Measurements from ENCODE around the gene C11orf68. TPM values are rescaled to one million over a fixed set of nuclear protein-coding genes. Genes with fewer than 3 reads are reported as not detected.
"Not testable (repeated sequence)": the region's sequence is repeated elsewhere in the genome, so short reads cannot be mapped to it uniquely, and the experiment has no call there.

The C11orf68 gene
- total RNA-seq, 1 donor from 2014 or later = 31.7 TPM

DNA sequence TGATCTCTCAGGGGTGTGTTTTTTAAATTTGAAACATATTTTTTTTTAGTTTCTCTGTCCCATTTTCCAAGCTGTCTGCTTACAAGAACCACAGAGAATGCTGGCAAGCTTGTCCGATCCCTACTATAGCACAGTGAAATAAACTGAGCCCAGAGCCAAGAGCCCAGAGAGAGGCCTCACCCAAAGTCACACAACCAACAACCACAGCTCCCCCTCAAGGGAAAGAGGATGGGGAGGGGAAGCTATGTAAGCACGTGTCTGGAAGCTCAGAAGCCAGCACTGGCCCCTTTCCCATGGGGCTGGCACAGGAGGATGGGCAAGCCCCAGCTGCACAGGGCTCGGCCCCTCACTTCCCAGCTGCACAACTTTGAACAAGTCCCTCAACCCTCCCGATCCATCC is 39.4 kb upstream of the C11orf68 start:
- no peaks in the 10 kb centered on the region for H3K9me3 Mint-ChIP-seq
- no peaks in the 10 kb centered on the region for H3K27me3 Mint-ChIP-seq
- CTCF ChIA-PET = interaction anchor here (0.8 to 3.0 kb wide), 3 partner anchors 64 to 74 kb away, joined by 3 to 12 read pairs (median 6); partner anchors contain the start of gene CCDC85B
- H3K4me1 Mint-ChIP-seq = peaks cover 43% of the 10 kb centered on the region
- intact Hi-C loops (cut with micrococcal nuclease) = no loop called here
- peaks cover 17% of the 10 kb centered on the region for H3K36me3 Mint-ChIP-seq (ENCODE audit: low read depth)
- H3K27ac Mint-ChIP-seq = peak overlapping the region; percentile 68
- POLR2A ChIA-PET = interaction anchor here (0.6 to 6.6 kb wide), 3 partner anchors 10 to 68 kb away, joined by 3 to 142 read pairs (median 4); partner anchors contain the start of genes CCDC85B and FIBP
- DNase-seq (no peak), ATAC-seq (ENCODE audit: low read depth) (no peak)
- TF ChIP-seq CTCF (IDR thresholded peaks at IDR 0.05) = no peak
- no peak overlapping the region for H3K4me3 Mint-ChIP-seq

DNA sequence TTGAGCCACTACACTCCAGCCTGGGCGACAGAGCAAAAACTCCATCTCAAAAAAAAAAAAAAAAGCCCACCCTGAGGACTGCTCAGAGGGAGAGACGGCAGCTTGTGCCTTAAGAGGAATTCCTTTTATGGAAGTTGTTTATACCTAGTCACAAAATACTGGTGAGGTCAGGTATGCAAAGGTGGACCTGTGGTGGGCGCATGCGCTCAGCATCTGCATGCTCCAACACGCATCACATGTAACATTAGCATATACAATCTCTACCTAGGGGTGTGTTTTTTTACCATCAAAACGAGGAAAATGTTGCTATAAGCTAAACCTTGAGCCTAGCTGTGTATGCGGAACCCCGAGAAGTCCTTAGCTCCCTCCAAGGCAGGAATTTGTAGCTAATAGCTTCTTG is 35.9 kb upstream of the C11orf68 start:
- intact Hi-C loops (cut with micrococcal nuclease) = no loop called here
- Mint-ChIP-seq H3K9me3 (no peaks in the 10 kb centered on the region), H3K27me3 (peaks cover 2% of the 10 kb centered on the region), H3K36me3 (ENCODE audit: low read depth) (no peaks in the 10 kb centered on the region), H3K27ac (no peak overlapping the region), H3K4me3 (no peak overlapping the region), H3K4me1 (peaks cover 21% of the 10 kb centered on the region)
- ChIA-PET CTCF (interaction anchor here (1.0 kb wide), 2 partner anchors 66 to 70 kb away, joined by 3 to 5 read pairs; partner anchors contain the start of gene FIBP), POLR2A (interaction anchor here (0.6 to 0.7 kb wide), 3 partner anchors 100 to 1447 kb away, joined by 3 read pairs; no protein-coding TSS in a partner anchor)
- ATAC-seq (ENCODE audit: low read depth) (no peak), DNase-seq (no peak)
- no peak for TF ChIP-seq CTCF (IDR thresholded peaks at IDR 0.05)

DNA sequence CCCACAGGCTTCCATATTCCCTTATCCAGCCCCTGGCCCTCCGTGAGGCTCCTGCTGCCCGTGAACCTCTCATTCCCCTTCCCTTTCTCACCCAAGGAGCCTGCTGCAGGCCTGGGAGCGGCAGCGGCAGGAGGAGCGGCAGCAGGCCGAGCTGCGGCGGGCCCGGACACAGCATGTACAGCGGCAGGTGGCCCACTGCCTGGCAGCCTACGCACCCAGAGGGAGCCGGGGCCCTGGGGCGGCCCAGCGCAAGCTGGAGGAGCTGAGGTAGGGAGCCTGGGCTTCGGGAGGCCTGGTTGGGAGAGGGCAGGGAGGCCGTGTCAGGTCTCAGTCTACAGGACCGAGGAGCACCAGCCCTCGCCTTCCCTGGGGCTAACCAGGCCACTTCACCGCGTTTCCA is 34.6 kb upstream of the C11orf68 start:
- ATAC-seq (ENCODE audit: low read depth) = no peak
- Mint-ChIP-seq H3K4me3 (no peak overlapping the region), H3K4me1 (peaks cover 20% of the 10 kb centered on the region), H3K27me3 (peaks cover 2% of the 10 kb centered on the region), H3K9me3 (no peaks in the 10 kb centered on the region), H3K27ac (peak overlapping the region; percentile 25), H3K36me3 (ENCODE audit: low read depth) (no peaks in the 10 kb centered on the region)
- intact Hi-C loops (cut with micrococcal nuclease) = no loop called here
- ChIA-PET CTCF (no interaction called here), POLR2A (no interaction called here)
- no peak for TF ChIP-seq CTCF (IDR thresholded peaks at IDR 0.05)
- DNase-seq = no peak

GRCh38 chr11:65952052-65952521 is 33.2 kb upstream of the C11orf68 start:
- ChIA-PET CTCF (no interaction called here), POLR2A (no interaction called here)
- peaks cover 8% of the 10 kb centered on the region for H3K4me1 Mint-ChIP-seq
- no peak for ATAC-seq (ENCODE audit: low read depth)
- H3K27me3 Mint-ChIP-seq = peaks cover 4% of the 10 kb centered on the region
- DNase-seq = no peak
- H3K36me3 Mint-ChIP-seq (ENCODE audit: low read depth) = no peaks in the 10 kb centered on the region
- no peak overlapping the region for H3K4me3 Mint-ChIP-seq
- TF ChIP-seq CTCF (IDR thresholded peaks at IDR 0.05) = no peak
- H3K9me3 Mint-ChIP-seq = no peaks in the 10 kb centered on the region
- intact Hi-C loops (cut with micrococcal nuclease) = no loop called here
- H3K27ac Mint-ChIP-seq = no peak overlapping the region

- H3K27ac Mint-ChIP-seq; intact Hi-C loops (cut with micrococcal nuclease); DNase-seq; H3K4me3 Mint-ChIP-seq; H3K9me3 Mint-ChIP-seq; CTCF ChIA-PET; H3K27me3 Mint-ChIP-seq; H3K4me1 Mint-ChIP-seq; ATAC-seq (ENCODE audit: low read depth); H3K36me3 Mint-ChIP-seq (ENCODE audit: low read depth): not testable (repeated sequence)
- POLR2A ChIA-PET = interaction anchor here (0.6 to 0.7 kb wide), 2 partner anchors 23 to 82 kb away, joined by 3 to 4 read pairs; no protein-coding TSS in a partner anchor
Observed at GRCh38 chr11:65951641-65952040, 32.8 kb upstream of the C11orf68 start.

GRCh38 chr11:65950711-65951110 is 31.8 kb upstream of the C11orf68 start:
- H3K27ac Mint-ChIP-seq; ATAC-seq (ENCODE audit: low read depth); H3K9me3 Mint-ChIP-seq; H3K36me3 Mint-ChIP-seq (ENCODE audit: low read depth); intact Hi-C loops (cut with micrococcal nuclease); H3K4me1 Mint-ChIP-seq; H3K4me3 Mint-ChIP-seq; POLR2A ChIA-PET; H3K27me3 Mint-ChIP-seq; CTCF ChIA-PET; DNase-seq: not testable (repeated sequence)

All from activated B cell treated with CpG ODN at 0.5 μM for 24 hours (primary cell).